ENCODE data around the gene ITPR1. TPM values are rescaled to one million over a fixed set of nuclear protein-coding genes. Genes with fewer than 3 reads are reported as not detected.

Gene ITPR1
- total and polyA plus RNA-seq, 2 of the 4 experiments (the other 2 are of a cell fraction) = 1.8 to 5.7 TPM

- H3K79me1 ChIP-seq (ENCODE audit: low read depth in 1 of 2, low read length in 2 of 2) = no peaks in the 10 kb centered on the region
- no peak overlapping the region for H2AFZ ChIP-seq (replicated peaks; ENCODE audit: low read length, poor library complexity)
- ATAC-seq (ENCODE audit: low read depth) (no peak), DNase-seq (no peak)
- no peak overlapping the region for H2AK9ac ChIP-seq (replicated peaks; ENCODE audit: low read depth, low read length, poor library complexity)
- H3K27ac ChIP-seq (ENCODE audit: insufficient read depth, low read length) = no peak overlapping the region
- H3K27me3 ChIP-seq (ENCODE audit: control insufficient read depth, insufficient read depth, low read length) = no peaks in the 10 kb centered on the region
- H2AK5ac ChIP-seq (ENCODE audit: low read depth, low read length) = no peak overlapping the region
- no peak overlapping the region for H3K18ac ChIP-seq (ENCODE audit: low read depth, low read length)
- H3K4me3 ChIP-seq (ENCODE audit: insufficient read depth, low read depth, low read length) = no peak overlapping the region
- no peak overlapping the region for H2BK120ac ChIP-seq (ENCODE audit: low read depth, low read length)
- no peaks in the 10 kb centered on the region for H3K4me1 ChIP-seq (ENCODE audit: control insufficient read depth, insufficient read depth, low read length)
- H2BK5ac ChIP-seq (ENCODE audit: low read depth, low read length, poor library complexity, severe bottlenecking) = no peak overlapping the region
- no peak overlapping the region for H3K9ac ChIP-seq (ENCODE audit: low read depth, low read length)
- no peak overlapping the region for H2BK20ac ChIP-seq (ENCODE audit: low read depth, low read length)
- H3K14ac ChIP-seq (replicated peaks; ENCODE audit: low read depth, low read length) = no peak overlapping the region
- TF ChIP-seq, protein P1, sequence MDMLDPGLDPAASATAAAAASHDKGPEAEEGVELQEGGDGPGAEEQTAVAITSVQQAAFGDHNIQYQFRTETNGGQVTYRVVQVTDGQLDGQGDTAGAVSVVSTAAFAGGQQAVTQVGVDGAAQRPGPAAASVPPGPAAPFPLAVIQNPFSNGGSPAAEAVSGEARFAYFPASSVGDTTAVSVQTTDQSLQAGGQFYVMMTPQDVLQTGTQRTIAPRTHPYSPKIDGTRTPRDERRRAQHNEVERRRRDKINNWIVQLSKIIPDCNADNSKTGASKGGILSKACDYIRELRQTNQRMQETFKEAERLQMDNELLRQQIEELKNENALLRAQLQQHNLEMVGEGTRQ (IDR thresholded peaks at IDR 0.05; ENCODE audit: low read depth, low read length) = no peak
- no peak for TF ChIP-seq CHD1 (IDR thresholded peaks at IDR 0.05; ENCODE audit: low read depth, low read length)
- no peak for TF ChIP-seq FOS (IDR thresholded peaks at IDR 0.05; ENCODE audit: low read depth, low read length)
- TF ChIP-seq RAD21 (IDR thresholded peaks at IDR 0.05; ENCODE audit: low read length) = no peak
- TF ChIP-seq SMC3 (IDR thresholded peaks at IDR 0.05; ENCODE audit: low read depth, low read length) = no peak
- TF ChIP-seq NFE2L2 (IDR thresholded peaks at IDR 0.05; ENCODE audit: low read depth, low read length) = no peak
- no peak for TF ChIP-seq CTCF (conservative IDR thresholded peaks at IDR 0.05; ENCODE audit: low read depth, low read length)
- CTCF ChIA-PET = no interaction called here
- dilution Hi-C loops (cut with HindIII; ENCODE audit: low sequenced_read_pairs, unreplicated experiment) = no loop called here
- no peak overlapping the region for H3K56ac ChIP-seq (ENCODE audit: extremely low read depth, insufficient read depth, low read length)
- H3K23ac ChIP-seq (ENCODE audit: low read depth, low read length) = no peak overlapping the region
- H3K9me1 ChIP-seq (ENCODE audit: insufficient read depth, low read length) = no peaks in the 10 kb centered on the region
- H3K4ac ChIP-seq (ENCODE audit: low read depth, low read length) = no peak overlapping the region
- no peak overlapping the region for H2BK15ac ChIP-seq (ENCODE audit: low read depth, low read length)
- POLR2A ChIA-PET (ENCODE audit: unreplicated experiment) = no interaction called here
- no peak overlapping the region for H4K91ac ChIP-seq (ENCODE audit: insufficient read depth, low read depth, low read length)
- intact Hi-C loops (cut with micrococcal nuclease) = no loop called here
- no CpG with 5 or more reads among the region's 6 CpGs for WGBS, 2 experiments (ENCODE audit: extremely low coverage in 2 of 2, insufficient read length in 1 of 2)
- BruUV-seq (replicated peaks) = no TSS peak
- no peak overlapping the region for H4K8ac ChIP-seq (ENCODE audit: low read depth in 2 of 2, low read length in 2 of 2)
- H4K5ac ChIP-seq (ENCODE audit: low read depth, low read length) = no peak overlapping the region
- in situ Hi-C loops (cut with MboI; ENCODE audit: low sequenced_read_pairs) = no loop called here
- no peaks in the 10 kb centered on the region for H3K9me3 ChIP-seq (ENCODE audit: control insufficient read depth, insufficient read depth, low read length)
- no peak overlapping the region for H3K4me2 ChIP-seq (ENCODE audit: low read depth, low read length)
- no peaks in the 10 kb centered on the region for H4K20me1 ChIP-seq (ENCODE audit: insufficient read depth, low read length)
- no peaks in the 10 kb centered on the region for H3K36me3 ChIP-seq (ENCODE audit: control insufficient read depth, insufficient read depth, low read length)
These were observed 152.3 kb downstream of the ITPR1 start for GRCh38 chr3:4645468-4645867.
